HAP-1 (cell line): ENCODE data around the gene ABCA1.

Experiments
- DNase-seq, 2 experiments: peaks; one replicate each; pipeline ENCODE4 v3.0.0-alpha.2; 2016 to 2020; ENCODE audit warnings: low spot score in 2 of 2
- H3K27me3 ChIP-seq: fragments of 250-450 bp; sonication (Bioruptor Pico); 2 replicates; pipeline ENCODE4 v1.5.1; 2020; ENCODE audit warnings: low read depth, mild to moderate bottlenecking, moderate library complexity
- H3K36me3 ChIP-seq: fragments of 250-450 bp; sonication (Bioruptor Pico); replicated peaks from 2 replicates; pipeline ENCODE4 v1.5.1; 2020; ENCODE audit warnings: mild to moderate bottlenecking
- H3K4me1 ChIP-seq: fragments of 250-450 bp; sonication (Bioruptor Pico); 2 replicates; pipeline ENCODE4 v1.5.1; 2020; ENCODE audit warnings: mild to moderate bottlenecking
- H3K4me3 ChIP-seq: fragments of 250-450 bp; sonication (Bioruptor Pico); 2 replicates; pipeline ENCODE4 v1.5.1; 2020; ENCODE audit warnings: mild to moderate bottlenecking, moderate library complexity
- H3K9me3 ChIP-seq: fragments of 250-450 bp; sonication (Bioruptor Pico); 2 replicates; pipeline ENCODE4 v1.5.1; 2020; ENCODE audit warnings: mild to moderate bottlenecking, moderate library complexity
- in situ Hi-C: fragments of 300-500 bp; cut with MboI; formaldehyde crosslinking; loops from 3 replicates; pipeline ENCODE4 v1.14.3; 2020; ENCODE audit warnings: low sequenced_read_pairs, inconsistent platforms, mixed read lengths

The ABCA1 gene

GRCh38 chr9:104883169-104883568 is 44.8 kb downstream of the ABCA1 start:
- no peaks in the 10 kb centered on the region for H3K27me3 ChIP-seq
- no peaks in the 10 kb centered on the region for H3K9me3 ChIP-seq
- DNase-seq: no peak
- peaks cover 47% of the 10 kb centered on the region for H3K4me1 ChIP-seq
- H3K4me3 ChIP-seq: no peak overlapping the region
- H3K36me3 ChIP-seq: no peaks in the 10 kb centered on the region; the same call in 1 of the 2 replicates
- in situ Hi-C loops: no loop called here

- no peaks in the 10 kb centered on the region; the same call in 1 of the 2 replicates for H3K36me3 ChIP-seq
- H3K4me1 ChIP-seq: peaks cover 51% of the 10 kb centered on the region
- in situ Hi-C loops: no loop called here
- no peaks in the 10 kb centered on the region for H3K9me3 ChIP-seq
- no peak for DNase-seq
- no peak overlapping the region for H3K4me3 ChIP-seq
- H3K27me3 ChIP-seq: no peaks in the 10 kb centered on the region
Measured at GRCh38 chr9:104882566-104882965, 45.4 kb downstream of the ABCA1 start.

GRCh38 chr9:104882086-104882485 is 45.9 kb downstream of the ABCA1 start:
- DNase-seq: peak in 1 of 2 experiments; percentile 16
- no peaks in the 10 kb centered on the region for H3K27me3 ChIP-seq
- no peaks in the 10 kb centered on the region; the same call in 1 of the 2 replicates for H3K36me3 ChIP-seq
- peaks cover 47% of the 10 kb centered on the region for H3K4me1 ChIP-seq
- no peaks in the 10 kb centered on the region for H3K9me3 ChIP-seq
- in situ Hi-C loops: no loop called here
- H3K4me3 ChIP-seq: no peak overlapping the region

GRCh38 chr9:104879555-104880309 is 48.2 kb downstream of the ABCA1 start:
- no peaks in the 10 kb centered on the region; the same call in 1 of the 2 replicates for H3K9me3 ChIP-seq
- no peak for DNase-seq
- in situ Hi-C loops: no loop called here
- H3K36me3 ChIP-seq: no peaks in the 10 kb centered on the region
- no peaks in the 10 kb centered on the region for H3K27me3 ChIP-seq
- peaks cover 27% of the 10 kb centered on the region for H3K4me1 ChIP-seq
- H3K4me3 ChIP-seq: no peak overlapping the region

GRCh38 chr9:104876587-104876986 is 51.4 kb downstream of the ABCA1 start:
- Histone ChIP-seq H3K9me3 (no peaks in the 10 kb centered on the region; the same call in 1 of the 2 replicates), H3K36me3 (no peaks in the 10 kb centered on the region), H3K4me1 (peaks cover 8% of the 10 kb centered on the region), H3K4me3 (no peak overlapping the region), H3K27me3 (no peaks in the 10 kb centered on the region)
- in situ Hi-C loops: no loop called here
- no peak for DNase-seq

- Histone ChIP-seq H3K4me1 (peaks cover 8% of the 10 kb centered on the region), H3K27me3 (no peaks in the 10 kb centered on the region), H3K9me3 (no peaks in the 10 kb centered on the region; the same call in 1 of the 2 replicates), H3K4me3 (no peak overlapping the region), H3K36me3 (no peaks in the 10 kb centered on the region)
- in situ Hi-C loops: no loop called here
- no peak for DNase-seq
Measured at GRCh38 chr9:104875897-104876296, 52.1 kb downstream of the ABCA1 start.

GRCh38 chr9:104875320-104875719 is 52.6 kb downstream of the ABCA1 start:
- DNase-seq: no peak
- no peaks in the 10 kb centered on the region for H3K27me3 ChIP-seq
- in situ Hi-C loops: no loop called here
- H3K4me3 ChIP-seq: no peak overlapping the region
- H3K4me1 ChIP-seq: peaks cover 8% of the 10 kb centered on the region
- no peaks in the 10 kb centered on the region for H3K36me3 ChIP-seq
- no peaks in the 10 kb centered on the region; the same call in 1 of the 2 replicates for H3K9me3 ChIP-seq

GRCh38 chr9:104873489-104873850 is 54.5 kb downstream of the ABCA1 start:
- peaks cover 14% of the 10 kb centered on the region; the same call in 1 of the 2 replicates for H3K4me1 ChIP-seq
- no peak for DNase-seq
- no peaks in the 10 kb centered on the region; the same call in 1 of the 2 replicates for H3K9me3 ChIP-seq
- in situ Hi-C loops: no loop called here
- H3K27me3 ChIP-seq: no peaks in the 10 kb centered on the region
- H3K36me3 ChIP-seq: no peaks in the 10 kb centered on the region
- H3K4me3 ChIP-seq: no peak overlapping the region

- no peak overlapping the region for H3K4me3 ChIP-seq
- DNase-seq: no peak
- H3K4me1 ChIP-seq: peaks cover 10% of the 10 kb centered on the region; the same call in 1 of the 2 replicates
- no peaks in the 10 kb centered on the region for H3K36me3 ChIP-seq
- no peaks in the 10 kb centered on the region; the same call in 1 of the 2 replicates for H3K9me3 ChIP-seq
- no peaks in the 10 kb centered on the region for H3K27me3 ChIP-seq
- in situ Hi-C loops: no loop called here
Measured at GRCh38 chr9:104872656-104873488, 55.1 kb downstream of the ABCA1 start.

GRCh38 chr9:104871961-104872527 is 55.9 kb downstream of the ABCA1 start:
- Histone ChIP-seq H3K36me3 (no peaks in the 10 kb centered on the region), H3K4me1 (peaks cover 9% of the 10 kb centered on the region; the same call in 1 of the 2 replicates), H3K9me3 (no peaks in the 10 kb centered on the region; the same call in 1 of the 2 replicates), H3K4me3 (no peak overlapping the region), H3K27me3 (no peaks in the 10 kb centered on the region)
- in situ Hi-C loops: no loop called here
- no peak for DNase-seq

GRCh38 chr9:104869811-104870210 is 58.1 kb downstream of the ABCA1 start:
- Histone ChIP-seq H3K36me3 (no peaks in the 10 kb centered on the region), H3K9me3 (no peaks in the 10 kb centered on the region), H3K4me1 (peaks cover 9% of the 10 kb centered on the region; the same call in 1 of the 2 replicates), H3K4me3 (no peak overlapping the region), H3K27me3 (no peaks in the 10 kb centered on the region)
- in situ Hi-C loops: loop anchor here (10.0 kb wide), 1 partner anchor 275 kb away; no protein-coding TSS in a partner anchor
- DNase-seq: no peak

GRCh38 chr9:104868687-104869404 is 59.1 kb downstream of the ABCA1 start:
- Histone ChIP-seq H3K4me1 (peaks cover 13% of the 10 kb centered on the region), H3K36me3 (no peaks in the 10 kb centered on the region), H3K27me3 (no peaks in the 10 kb centered on the region), H3K9me3 (no peaks in the 10 kb centered on the region), H3K4me3 (no peak overlapping the region)
- in situ Hi-C loops: loop anchor here (10.0 kb wide), 1 partner anchor 276 kb away; no protein-coding TSS in a partner anchor
- peak; percentile 64 to 70 for DNase-seq

- Histone ChIP-seq H3K4me1 (peaks cover 18% of the 10 kb centered on the region), H3K36me3 (no peaks in the 10 kb centered on the region), H3K27me3 (no peaks in the 10 kb centered on the region), H3K9me3 (no peaks in the 10 kb centered on the region), H3K4me3 (no peak overlapping the region)
- in situ Hi-C loops: loop anchor here (10.0 kb wide), 1 partner anchor 277 kb away; no protein-coding TSS in a partner anchor
- no peak for DNase-seq
Measured at GRCh38 chr9:104868303-104868686, 59.7 kb downstream of the ABCA1 start.
